Spleen (tissue), 11 donors: ENCODE measurements around the gene TMEM163. TPM values are rescaled to one million over a fixed set of nuclear protein-coding genes. Genes with fewer than 3 reads are reported as not detected.

Experiments
- DNase-seq: peaks from one replicate; pipeline ENCODE4 v3.0.0-alpha.2; 2020
- H3K27ac ChIP-seq, 8 donors: fragments of 200-600 bp; sonication (generic) in 7 of 8; 1 replicate in 4 of 8; 2 replicates in 4 of 8; pipeline versions ENCODE4 v1.5.0 to v1.8.0; 2016 to 2021; ENCODE audit warnings: inconsistent platforms in 4 of 8, mild to moderate bottlenecking in 4 of 8, moderate library complexity in 1 of 8
- H3K27me3 ChIP-seq, 7 donors: fragments of 200-600 bp; sonication (generic) in 6 of 7; replicated peaks in 1 of 7; 1 replicate in 4 of 7; 2 replicates in 3 of 7; pipeline versions ENCODE4 v1.5.0 to v1.8.0; 2016 to 2021; ENCODE audit warnings: inconsistent platforms in 3 of 7, mild to moderate bottlenecking in 1 of 7
- H3K36me3 ChIP-seq, 6 donors: fragments of 200-600 bp; sonication (generic) in 5 of 6; 1 replicate in 4 of 6; 2 replicates in 2 of 6; pipeline versions ENCODE4 v1.5.0 to v1.8.0; 2016 to 2021; ENCODE audit warnings: inconsistent platforms in 2 of 6
- H3K4me1 ChIP-seq, 6 donors: fragments of 200-600 bp; sonication (generic) in 5 of 6; 1 replicate in 3 of 6; 2 replicates in 3 of 6; pipeline versions ENCODE4 v1.5.0 to v1.8.0; 2016 to 2021; ENCODE audit warnings: inconsistent platforms in 3 of 6
- H3K4me3 ChIP-seq, 8 donors: fragments of 200-600 bp; sonication (generic) in 7 of 8; 1 replicate in 4 of 8; 2 replicates in 4 of 8; pipeline versions ENCODE4 v1.5.0 to v1.8.0; 2016 to 2021; ENCODE audit warnings: inconsistent platforms in 4 of 8, mild to moderate bottlenecking in 4 of 8, moderate library complexity in 2 of 8
- H3K9me3 ChIP-seq, 8 donors: fragments of 200-600 bp; sonication (generic) in 7 of 8; 1 replicate in 4 of 8; 2 replicates in 4 of 8; pipeline versions ENCODE4 v1.5.0 to v1.8.0; 2016 to 2021; ENCODE audit warnings: inconsistent platforms in 4 of 8
- CTCF ChIP-seq, 11 experiments: fragments of 200-600 bp in 7 of 11; fragments of 450-650 bp in 4 of 11; sonication (generic) in 4 of 11; IDR thresholded peaks in 8 of 11; conservative IDR thresholded peaks in 3 of 11; 1 replicate in 7 of 11; 2 replicates in 4 of 11; pipeline versions ENCODE4 v1.4.0 to v1.8.0; 2016 to 2021; ENCODE audit warnings: antibody characterized with exemption in 11 of 11, inconsistent platforms in 4 of 11, mild to moderate bottlenecking in 1 of 11
- POLR2A ChIP-seq, 3 donors: fragments of 450-650 bp; IDR thresholded peaks; one replicate each; pipeline ENCODE4 v1.5.1; 2017; ENCODE audit warnings: antibody characterized with exemption in 3 of 3, mild to moderate bottlenecking in 1 of 3
- POLR2AphosphoS5 ChIP-seq, 3 donors: sonication (generic); formaldehyde crosslinking; IDR thresholded peaks; one replicate each; pipeline ENCODE4 v1.5.1; 2017; ENCODE audit warnings: antibody characterized with exemption in 3 of 3
- WGBS, 5 donors: extraction: QIAGEN DNeasy Blood & Tissue Kit in 3 of 5; methylation state at CpG; one replicate each; pipeline versions ENCODE4 v1.1.5 to v1.1.7; 2013 to 2018; 5-methylcytosine and 5-hydroxymethylcytosine counted together
- intact Hi-C: fragments of 100-400 bp; cut with DNase I; formaldehyde crosslinking; loops from one replicate; pipeline ENCODE4 v1.15.0; 2023; ENCODE audit warnings: low total_unique reads
- polyA plus RNA-seq, 3 donors: library from polyadenylated mRNA; stranded (reverse); fragments of 200-250 nt; gene quantifications; one replicate each; pipeline ENCODE4 v1.2.1, GENCODE V29; 2013
- total RNA-seq, 7 donors: library from RNA; depleted of rRNA in 3 of 7; stranded (reverse); fragments of >200 nt in 3 of 7; fragmentation: NEBNext Ultra II Directional in 4 of 7; extraction: Animal tissue kit (Norgen Biotek cat#: 25700) in 4 of 7; gene quantifications; one replicate each; pipeline versions ENCODE4 v1.1.0 to v1.2.1, GENCODE V29; 2016 to 2021
- donor health status: healthy with polysubstance abuse.
- donor health status: DM: no; HTN: no; CAD: no; lungs with moderate emphysema.
- donor health status: DM: no; HTN: no; CAD: no.
- donor health status: Bipolar disorder and iron deficiency.
- donor health status: healthy.
- donor health status: DM: no; HTN: no; CAD: no.
- donor health status: DM: yes; HTN: yes; CAD: no.

TMEM163 gene
- total and polyA plus RNA-seq, 10 donors, result 2.4 to 12.5 (median 3.7) TPM

GRCh38 chr2:134433979-134434378 is 284.8 kb downstream of the TMEM163 start:
- no peak for DNase-seq
- 94 to 98% (median 97%) methylated on average over 6 of the region's 6 CpGs for WGBS, 5 donors
- Histone ChIP-seq H3K27ac (no peak overlapping the region), H3K4me1 (peaks cover 0 to 6% (median 0%) of the 10 kb centered on the region in 6 donors), H3K4me3 (no peak overlapping the region), H3K36me3 (peaks cover 0 to 100% (median 41%) of the 10 kb centered on the region in 6 donors), H3K9me3 (no peaks in the 10 kb centered on the region), H3K27me3 (no peaks in the 10 kb centered on the region)
- no peak for TF ChIP-seq POLR2A (IDR thresholded peaks at IDR 0.05)
- TF ChIP-seq CTCF (IDR thresholded peaks at IDR 0.05 in 8 of 11, conservative IDR thresholded peaks at IDR 0.05 in 3 of 11), result no peak
- no peak for TF ChIP-seq POLR2AphosphoS5 (IDR thresholded peaks at IDR 0.05)
- intact Hi-C loops, result no loop called here

DNA sequence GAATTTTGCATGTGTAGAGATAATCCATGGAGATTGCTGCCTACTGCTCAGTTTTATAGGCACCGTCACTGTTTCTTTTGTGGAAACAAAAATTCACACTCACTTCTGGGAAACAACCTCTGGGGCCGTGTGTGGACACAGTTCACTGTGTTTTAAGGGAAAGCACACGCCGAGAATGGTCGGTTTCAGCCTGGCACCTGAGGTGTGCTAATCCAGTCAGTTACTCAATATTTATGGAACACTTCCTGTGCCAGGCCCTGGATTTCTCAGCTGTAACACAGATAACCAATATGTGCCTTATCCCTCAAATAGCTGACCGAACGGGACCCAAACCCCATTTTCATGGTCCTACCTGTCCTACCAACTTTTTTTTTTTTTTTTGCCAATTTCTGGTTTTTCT is 285.3 kb downstream of the TMEM163 start:
- Histone ChIP-seq H3K27ac (no peak overlapping the region), H3K4me1 (peaks cover 0 to 6% (median 0%) of the 10 kb centered on the region in 6 donors), H3K9me3 (no peaks in the 10 kb centered on the region), H3K27me3 (no peaks in the 10 kb centered on the region), H3K4me3 (no peak overlapping the region), H3K36me3 (peaks cover 2 to 100% (median 41%) of the 10 kb centered on the region in 6 donors)
- TF ChIP-seq CTCF (IDR thresholded peaks at IDR 0.05 in 8 of 11, conservative IDR thresholded peaks at IDR 0.05 in 3 of 11) (no peak), POLR2AphosphoS5 (IDR thresholded peaks at IDR 0.05) (no peak), POLR2A (IDR thresholded peaks at IDR 0.05) (no peak)
- intact Hi-C loops, result no loop called here
- 77 to 98% (median 87%) methylated on average over 7 of the region's 7 CpGs for WGBS, 5 donors
- no peak for DNase-seq

DNA sequence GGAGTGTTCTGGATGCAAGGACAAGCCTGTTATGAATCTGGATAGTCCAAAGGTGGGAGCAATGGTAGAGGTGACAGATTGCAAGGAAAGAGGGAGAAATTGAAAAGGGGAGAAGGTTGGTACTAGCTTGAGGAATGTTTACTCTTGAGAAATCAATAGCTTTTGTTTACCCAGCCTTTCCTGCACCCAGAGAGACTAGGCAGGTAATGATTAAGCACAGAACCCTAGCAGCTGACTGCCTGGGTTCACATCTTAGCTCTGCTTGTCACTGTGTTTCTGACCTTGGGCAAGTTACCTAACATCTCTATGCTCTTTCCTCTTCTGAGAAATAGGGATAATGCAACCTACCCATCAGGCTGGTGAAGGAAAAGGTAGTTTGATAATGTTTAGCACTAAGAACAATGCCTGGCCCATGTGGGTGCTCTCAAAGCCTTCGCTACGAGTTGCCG is 286.3 kb downstream of the TMEM163 start:
- no peak for DNase-seq
- intact Hi-C loops, result no loop called here
- peaks cover 0 to 6% (median 0%) of the 10 kb centered on the region in 6 donors for H3K4me1 ChIP-seq
- TF ChIP-seq CTCF (IDR thresholded peaks at IDR 0.05 in 8 of 11, conservative IDR thresholded peaks at IDR 0.05 in 3 of 11) (no peak), POLR2AphosphoS5 (IDR thresholded peaks at IDR 0.05) (no peak), POLR2A (IDR thresholded peaks at IDR 0.05) (no peak)
- WGBS, 5 donors, result 89 to 99% (median 97%) methylated on average over 3 of the region's 3 CpGs
- H3K27ac ChIP-seq, result no peak overlapping the region
- H3K4me3 ChIP-seq, result no peak overlapping the region
- peaks cover 4 to 100% (median 44%) of the 10 kb centered on the region in 6 donors for H3K36me3 ChIP-seq
- H3K9me3 ChIP-seq, result no peaks in the 10 kb centered on the region
- no peaks in the 10 kb centered on the region for H3K27me3 ChIP-seq

DNA sequence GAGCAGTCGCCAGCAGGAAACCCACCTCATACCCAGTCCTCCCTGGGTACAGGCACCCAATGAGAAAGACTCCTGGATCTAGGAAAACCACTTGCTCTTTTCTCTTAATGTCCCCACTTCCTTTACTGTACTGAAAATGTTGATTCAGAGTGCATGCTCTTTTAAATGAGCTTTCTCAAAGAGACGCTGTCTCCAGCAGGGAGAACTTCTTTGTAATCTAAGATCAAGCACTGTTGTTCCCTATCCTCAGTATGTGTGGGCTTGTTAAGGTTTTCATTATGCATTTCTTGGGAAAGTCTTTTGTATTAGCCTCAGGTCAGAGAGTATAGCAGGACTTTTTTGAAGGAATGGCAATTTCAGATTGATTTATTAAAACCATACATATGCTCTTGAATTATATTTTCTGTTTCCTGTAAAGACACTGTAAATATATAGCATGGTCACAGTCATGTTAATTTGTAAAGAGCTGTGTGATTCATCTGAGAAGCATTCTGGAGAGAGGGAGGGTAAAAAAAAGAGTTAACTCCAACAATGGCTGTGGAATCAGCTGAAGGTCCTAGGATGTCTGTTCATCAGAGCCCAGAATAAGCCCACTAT is 286.9 kb downstream of the TMEM163 start:
- H3K27me3 ChIP-seq, result no peaks in the 10 kb centered on the region
- H3K4me3 ChIP-seq, result no peak overlapping the region
- peaks cover 4 to 100% (median 43%) of the 10 kb centered on the region in 6 donors for H3K36me3 ChIP-seq
- TF ChIP-seq CTCF (IDR thresholded peaks at IDR 0.05 in 8 of 11, conservative IDR thresholded peaks at IDR 0.05 in 3 of 11) (no peak), POLR2A (IDR thresholded peaks at IDR 0.05) (no peak), POLR2AphosphoS5 (IDR thresholded peaks at IDR 0.05) (no peak)
- H3K9me3 ChIP-seq, result no peaks in the 10 kb centered on the region
- no peak for DNase-seq
- H3K4me1 ChIP-seq, result peaks cover 0 to 6% (median 0%) of the 10 kb centered on the region in 6 donors
- 85 to 100% (median 91%) methylated on average over 2 of the region's 2 CpGs for WGBS, 5 donors
- intact Hi-C loops, result no loop called here
- H3K27ac ChIP-seq, result no peak overlapping the region
